GM23338 (cell line): ENCODE results near the gene ARHGEF28.

Source experiments
- CREB1 ChIP-seq: fragments of 250-450 bp; sonication (Bioruptor Pico); IDR thresholded peaks from 2 replicates; pipeline ENCODE4 v1.5.0; 2020; ENCODE audit warnings: low read depth, mild to moderate bottlenecking, moderate library complexity
- CTCF ChIP-seq, 2 experiments: fragments of 200-600 bp in 1 of 2; sonication (generic) in 1 of 2; conservative IDR thresholded peaks; 2 replicates each; pipeline versions ENCODE4 v1.5.1 to v1.6.1; 2016 to 2017; ENCODE audit warnings: antibody characterized with exemption in 2 of 2, low read depth in 2 of 2, mild to moderate bottlenecking in 2 of 2, moderate library complexity in 1 of 2
- ETS1 ChIP-seq: IDR thresholded peaks from 2 replicates; pipeline ENCODE4 v1.6.1; 2016; ENCODE audit warnings: antibody characterized with exemption
- EZH2 ChIP-seq: fragments of 200-600 bp; sonication (generic); IDR thresholded peaks from one replicate; pipeline ENCODE4 v1.8.0; 2017; ENCODE audit warnings: antibody characterized with exemption, mild to moderate bottlenecking, low read depth; ENCODE audit not compliant: unreplicated experiment
- EZH2phosphoT487 ChIP-seq: fragments of 200-600 bp; sonication (generic); IDR thresholded peaks from one replicate; pipeline ENCODE4 v1.8.1; 2018; ENCODE audit warnings: antibody characterized with exemption; ENCODE audit not compliant: unreplicated experiment
- JUNB ChIP-seq: IDR thresholded peaks from one replicate; pipeline ENCODE4 v1.6.1; 2016; ENCODE audit warnings: antibody characterized with exemption; ENCODE audit not compliant: unreplicated experiment
- POLR2AphosphoS5 ChIP-seq: IDR thresholded peaks from 2 replicates; pipeline ENCODE4 v1.6.1; 2016; ENCODE audit warnings: antibody characterized with exemption, low read depth
- REST ChIP-seq: IDR thresholded peaks from one replicate; pipeline ENCODE4 v1.6.1; 2018; ENCODE audit warnings: antibody characterized with exemption; ENCODE audit not compliant: unreplicated experiment
- ZNF114 ChIP-seq: fragments of 250-450 bp; sonication (Bioruptor Pico); IDR thresholded peaks from 2 replicates; pipeline ENCODE4 v1.5.0; 2020; ENCODE audit warnings: mild to moderate bottlenecking, moderate library complexity
- ZNF331 ChIP-seq: fragments of 250-450 bp; sonication (Bioruptor Pico); IDR thresholded peaks from 2 replicates; pipeline ENCODE4 v1.5.0; 2020; ENCODE audit warnings: low read depth, mild to moderate bottlenecking, moderate library complexity
- ZNF462 ChIP-seq: fragments of 250-450 bp; sonication (Bioruptor Pico); IDR thresholded peaks from 2 replicates; pipeline ENCODE4 v1.5.0; 2020; ENCODE audit warnings: mild to moderate bottlenecking, moderate library complexity

- TF ChIP-seq ETS1 (no peak), CTCF (conservative IDR thresholded peaks at IDR 0.05; ENCODE audit: low read depth in 2 of 2) (no peak), EZH2 (no peak), POLR2AphosphoS5 (no peak), REST (no peak), EZH2phosphoT487 (no peak), ZNF331 (CRISPR knock-in tag) (no peak), CREB1 (CRISPR knock-in tag) (no peak), JUNB (no peak), ZNF114 (no peak), ZNF462 (CRISPR knock-in tag) (no peak)
Observed at GRCh38 chr5:73958037-73958436, 332.0 kb downstream of the ARHGEF28 start.
